ENCODE results near the gene RCOR2.
A peak's percentile ranks its signal among the peaks of the same experiment; 100 is the strongest.
"Not testable (repeated sequence)": the region's sequence is repeated elsewhere in the genome, so short reads cannot be mapped to it uniquely, and the experiment has no call there.

The RCOR2 gene

DNA sequence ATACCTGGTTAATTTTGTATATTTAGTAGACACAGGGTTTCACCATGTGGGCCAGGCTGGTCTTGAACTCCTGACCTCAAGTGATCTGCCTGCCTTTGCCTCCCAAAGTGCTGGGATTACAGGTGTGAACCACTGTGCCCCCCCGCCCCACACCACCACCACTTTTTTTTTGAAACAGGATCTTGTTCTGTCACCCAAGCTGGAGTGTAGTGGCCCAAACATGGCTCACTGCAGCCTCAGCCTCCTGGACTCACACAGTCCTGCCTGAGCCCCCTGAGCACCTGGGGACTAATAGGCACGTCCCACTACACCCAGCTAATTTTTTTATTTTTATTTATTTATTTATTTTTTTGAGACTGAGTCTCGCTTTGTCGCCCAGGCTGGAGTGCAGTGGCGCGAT, 53.3 kb downstream of the RCOR2 start:
- intact Hi-C loops (cut with DNase I): not testable (repeated sequence)

DNA sequence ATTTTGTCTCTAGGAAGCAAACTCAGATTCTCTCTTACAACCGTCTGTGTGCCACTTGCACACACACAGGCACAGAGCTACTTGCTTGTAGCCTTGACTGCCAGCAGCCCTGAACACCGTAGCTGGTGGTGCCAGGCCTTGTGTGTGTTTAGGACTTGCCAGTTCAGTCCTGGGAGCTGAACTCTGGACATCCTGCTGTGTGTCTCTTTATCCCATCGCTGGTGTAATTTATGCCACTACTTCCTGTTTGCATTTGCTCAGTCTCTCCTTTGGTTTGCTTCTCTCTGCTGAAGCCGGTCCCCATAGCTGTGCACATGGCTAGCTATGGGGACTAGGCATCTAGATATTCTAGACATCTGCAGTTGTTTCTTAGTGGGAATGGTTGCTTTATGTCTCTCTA, 54.0 kb downstream of the RCOR2 start:
- intact Hi-C loops (cut with DNase I): no loop called here
- DNase-seq: peak in 2 of 10 donors; percentile 41 to 66

More for the DNA sequence above, 53.3 kb downstream of the RCOR2 start:
- peak in 2 of 10 donors; percentile 16 to 52 for DNase-seq
